HG03196 (cell line): Measurements from ENCODE around the gene UPB1.
"Not testable (repeated sequence)": the region's sequence is repeated elsewhere in the genome, so short reads cannot be mapped to it uniquely, and the experiment has no call there.

Experiments used
- ATAC-seq: cut with Tn5 transposase; IDR thresholded peaks from one replicate; pipeline ENCODE4 v1.9.1; 2021; ENCODE audit not compliant: unreplicated experiment

The UPB1 gene

DNA sequence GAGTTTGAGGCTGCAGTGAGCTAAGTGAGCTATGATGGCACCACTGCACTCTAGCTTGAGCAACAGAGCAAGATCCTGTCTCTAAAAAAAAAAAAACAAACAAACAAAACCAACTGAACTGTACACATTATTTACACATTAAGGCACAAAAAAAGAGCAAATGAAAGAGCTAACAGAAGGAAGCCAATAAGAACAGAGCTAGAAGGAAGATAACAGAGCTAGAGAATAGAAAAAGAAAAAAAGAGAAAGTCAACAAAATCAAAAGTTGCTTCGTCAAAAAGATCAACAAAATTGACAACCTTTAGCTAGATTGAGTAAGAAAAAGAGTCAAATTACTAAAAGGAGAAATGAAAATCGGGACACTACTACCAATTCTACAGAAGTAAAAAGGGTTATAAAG is 34.8 kb downstream of the UPB1 start:
- ATAC-seq, result no peak

DNA sequence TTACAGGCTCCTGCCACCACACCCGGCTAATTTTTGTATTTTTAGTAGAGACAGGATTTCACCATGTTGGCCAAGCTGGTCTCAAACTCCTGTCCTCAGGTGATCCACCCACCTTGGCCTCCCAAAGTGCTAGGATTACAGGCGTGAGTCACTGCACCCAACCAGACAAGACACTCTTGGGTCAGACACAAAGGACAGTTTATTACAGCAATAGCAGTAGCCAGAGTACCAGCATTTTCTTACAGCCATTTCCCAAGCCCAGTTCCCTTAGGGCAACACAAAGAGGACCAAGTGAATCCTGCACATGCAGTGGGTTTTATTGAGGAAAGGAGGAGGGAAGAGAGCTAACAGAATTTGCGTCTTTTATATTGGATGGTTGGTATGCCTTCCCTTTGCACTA is 35.8 kb downstream of the UPB1 start:
- not testable (repeated sequence) for ATAC-seq

DNA sequence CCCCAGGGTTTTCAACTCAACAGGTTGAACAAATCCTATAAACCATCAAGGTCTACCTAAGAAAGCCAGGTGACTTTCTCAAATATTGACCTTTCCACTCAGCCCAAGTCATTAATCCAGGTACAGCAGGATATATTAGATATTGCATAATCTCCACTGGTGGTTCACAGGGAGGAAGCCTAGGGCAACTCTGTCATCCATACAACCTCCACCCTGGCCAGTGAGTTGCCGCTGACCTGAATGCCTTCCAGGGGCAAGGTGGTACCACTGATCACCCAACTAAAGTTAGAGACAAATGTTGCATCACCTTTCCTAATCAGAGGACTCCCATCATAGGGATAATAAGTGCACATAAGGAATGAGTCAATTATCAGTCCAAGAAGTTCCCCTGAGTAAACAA is 36.9 kb downstream of the UPB1 start:
- ATAC-seq, result no peak

GRCh38 chr22:24535348-24535747 is 40.2 kb downstream of the UPB1 start:
- ATAC-seq, result no peak

DNA sequence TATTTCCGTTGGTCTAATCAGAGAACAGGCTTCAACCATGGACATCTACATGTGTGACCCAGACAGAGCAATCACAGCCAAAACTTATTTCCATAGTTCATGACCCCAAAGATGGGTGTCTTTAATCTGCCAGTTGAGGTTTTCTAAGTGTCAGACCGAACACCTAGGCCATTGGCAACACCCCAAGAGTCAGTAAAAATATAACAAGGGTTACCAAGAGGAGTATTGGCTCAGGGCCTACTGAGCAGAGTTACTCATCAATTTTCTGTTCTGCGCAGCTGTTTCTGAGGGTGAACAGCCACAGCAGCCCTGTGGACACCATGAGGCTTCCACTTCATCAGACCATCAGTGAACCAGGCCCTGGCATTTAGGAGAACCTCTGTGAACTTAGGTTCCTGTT is 41.0 kb downstream of the UPB1 start:
- ATAC-seq, result no peak

- ATAC-seq, result no peak
Observed at GRCh38 chr22:24540470-24540869, 45.3 kb downstream of the UPB1 start.

- no peak for ATAC-seq
Observed at GRCh38 chr22:24541681-24542515, 46.8 kb downstream of the UPB1 start.

DNA sequence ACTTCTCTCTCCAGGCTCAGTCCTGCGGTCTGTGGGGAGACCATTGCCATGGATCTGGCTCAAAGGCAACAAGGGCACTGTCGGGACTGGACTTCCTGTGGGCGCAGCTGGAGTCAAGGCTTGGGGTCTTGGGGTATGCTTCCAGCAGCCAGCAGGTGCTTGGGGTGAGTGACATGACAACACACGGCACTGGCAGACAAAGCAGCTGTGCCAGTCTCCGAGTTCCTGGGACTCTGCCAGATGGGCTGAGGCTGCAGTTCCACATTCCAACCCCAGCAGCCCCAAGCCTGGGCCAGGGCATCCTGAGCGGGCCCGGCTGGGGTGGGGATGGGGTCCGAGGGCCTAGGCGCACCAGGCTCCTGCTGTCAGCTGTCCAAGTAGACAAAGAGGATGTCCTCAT is 47.5 kb downstream of the UPB1 start:
- no peak for ATAC-seq

DNA sequence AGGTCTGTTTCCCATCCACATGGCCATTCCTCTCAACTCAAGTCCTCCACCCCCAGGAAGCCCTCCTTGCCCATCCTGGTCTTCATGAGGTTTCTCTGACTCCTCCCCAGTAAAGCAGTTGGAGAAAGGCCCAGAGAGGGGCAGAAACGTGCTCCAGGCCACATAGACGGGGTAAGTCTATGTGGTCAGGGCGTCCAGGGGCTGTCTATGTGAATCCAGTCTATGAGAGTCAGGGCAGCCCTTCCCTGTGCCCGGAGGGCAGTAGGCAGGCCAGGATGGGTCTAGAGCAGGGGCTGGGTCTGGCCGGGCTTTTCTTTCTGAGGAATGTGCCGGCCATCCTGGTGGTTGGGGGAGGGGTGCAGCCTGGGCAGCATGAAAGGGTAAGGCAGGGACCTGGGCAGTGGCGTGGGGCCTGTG is 48.1 kb downstream of the UPB1 start:
- no peak for ATAC-seq

- ATAC-seq, result no peak
Observed at GRCh38 chr22:24543679-24544243, 48.6 kb downstream of the UPB1 start.

DNA sequence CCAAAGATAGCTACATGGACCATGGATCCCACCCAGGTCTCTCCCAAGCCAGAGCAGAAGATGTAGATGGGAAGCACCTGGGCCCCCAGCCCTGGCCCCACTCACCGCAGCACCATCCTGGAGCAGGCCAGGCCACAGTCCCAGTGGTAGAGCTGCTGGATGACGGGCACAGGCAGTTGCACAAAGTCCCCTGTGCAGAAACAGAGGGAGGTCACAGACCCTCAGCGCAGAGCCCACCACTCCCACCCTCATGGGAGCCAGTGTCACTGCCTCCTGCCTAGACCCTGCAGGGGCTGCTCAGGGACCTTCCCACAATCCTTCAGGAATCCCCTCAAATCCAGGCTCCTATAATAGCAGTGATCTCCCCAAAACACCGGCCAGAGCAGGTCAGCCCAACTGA is 53.7 kb downstream of the UPB1 start:
- no peak for ATAC-seq

DNA sequence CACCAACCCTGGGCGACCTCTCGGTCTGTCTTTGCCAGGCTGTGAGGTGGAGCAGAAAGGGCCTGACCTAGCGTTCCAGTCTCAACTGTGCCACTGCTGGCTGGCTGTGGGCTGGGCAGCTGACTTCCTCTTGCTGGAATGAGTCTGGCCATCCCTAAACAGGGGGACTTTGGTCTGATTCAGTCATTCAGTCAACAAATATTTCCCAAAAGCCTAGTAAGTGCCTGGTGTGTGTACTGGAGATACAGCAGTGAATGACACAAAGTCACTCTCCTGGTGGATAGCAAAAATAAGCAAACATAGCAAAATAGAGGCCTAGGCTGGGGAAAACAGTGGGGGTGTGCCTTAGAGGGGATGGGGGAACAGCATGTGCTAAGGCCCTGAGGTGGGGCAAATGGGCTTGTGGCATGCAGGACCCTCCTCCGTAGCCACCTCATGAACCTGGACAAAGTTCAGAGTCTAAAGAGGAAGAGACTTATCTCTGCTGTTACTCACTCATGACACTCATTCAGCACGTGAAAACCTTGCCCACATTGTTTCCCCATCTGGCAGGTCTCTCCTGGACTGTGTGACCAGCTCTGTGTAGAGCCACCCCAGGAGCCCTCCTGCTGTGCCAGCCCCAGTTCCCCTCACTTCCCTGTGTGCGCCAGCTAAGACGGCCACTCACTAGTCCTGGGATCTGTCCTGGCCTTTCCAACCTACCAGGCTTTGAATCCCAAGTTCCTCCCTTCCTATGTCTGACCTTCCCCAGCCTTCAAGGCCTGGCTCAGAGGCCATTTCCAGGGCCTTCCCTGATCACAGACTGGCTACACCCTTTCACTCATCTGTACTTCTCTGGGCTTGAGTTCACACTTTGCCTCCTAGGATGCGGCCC is 55.1 kb downstream of the UPB1 start:
- ATAC-seq, result no peak

DNA sequence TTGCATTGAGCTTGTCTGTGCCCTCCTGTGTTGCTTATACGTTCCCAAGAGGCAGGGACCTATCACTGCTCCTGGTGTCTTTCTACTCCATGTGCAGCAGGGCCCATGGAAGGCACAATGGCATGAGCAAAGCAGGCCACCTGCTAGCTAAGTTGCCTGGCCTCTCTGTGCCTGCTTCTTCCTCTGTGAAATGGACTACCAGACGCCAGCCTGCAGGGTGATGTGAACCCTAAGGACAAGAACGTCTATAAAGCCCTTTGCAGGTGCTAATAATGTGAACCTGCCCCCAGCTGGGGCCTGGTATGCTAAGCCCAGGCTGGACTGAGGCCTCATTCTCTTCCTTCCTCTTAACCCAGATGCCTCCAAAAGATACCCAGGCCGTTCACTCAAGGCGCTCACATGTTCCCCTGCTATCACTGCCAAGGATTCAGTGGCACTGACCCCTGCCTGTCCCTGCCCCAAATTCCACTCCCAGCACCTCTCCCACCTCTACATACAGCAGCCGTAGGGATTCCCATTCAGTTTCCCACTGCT is 55.8 kb downstream of the UPB1 start:
- ATAC-seq, result no peak

DNA sequence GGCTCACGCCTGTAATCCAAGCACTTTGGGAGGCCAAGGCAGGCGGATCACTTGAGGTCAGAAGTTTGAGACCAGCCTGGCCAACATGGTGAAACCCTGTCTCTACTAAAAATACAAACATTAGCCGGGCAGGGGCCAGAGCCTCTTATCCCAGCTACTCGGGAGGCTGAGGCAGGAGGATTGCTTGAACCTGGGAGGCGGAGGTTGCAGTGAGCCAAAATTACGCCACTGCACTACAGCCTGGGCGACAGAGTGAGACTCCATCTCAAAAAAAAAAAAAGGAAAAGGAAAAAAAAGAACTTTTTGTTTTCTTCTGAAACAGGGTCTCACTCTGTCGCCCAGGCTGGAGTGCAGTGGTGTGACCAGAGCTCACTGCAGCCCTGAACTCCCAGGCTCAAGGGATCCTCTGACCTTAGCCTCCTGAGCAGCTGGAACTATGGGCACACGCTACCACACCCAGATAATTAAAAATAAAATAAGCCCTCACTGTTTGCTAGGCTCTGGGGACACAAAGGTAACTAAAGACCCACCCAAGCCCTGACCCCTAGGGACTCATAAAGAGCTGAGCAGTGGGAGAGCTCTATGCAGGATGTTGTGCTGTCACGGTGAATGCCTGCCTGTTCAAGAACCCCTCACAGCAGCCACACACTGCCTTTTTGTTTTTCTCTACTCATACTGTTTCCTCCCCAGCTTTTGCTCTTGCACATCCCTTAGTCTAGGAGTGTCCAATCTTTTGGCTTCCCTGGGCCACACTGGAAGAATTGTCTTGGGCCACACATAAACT is 57.6 kb downstream of the UPB1 start:
- not testable (repeated sequence) for ATAC-seq

DNA sequence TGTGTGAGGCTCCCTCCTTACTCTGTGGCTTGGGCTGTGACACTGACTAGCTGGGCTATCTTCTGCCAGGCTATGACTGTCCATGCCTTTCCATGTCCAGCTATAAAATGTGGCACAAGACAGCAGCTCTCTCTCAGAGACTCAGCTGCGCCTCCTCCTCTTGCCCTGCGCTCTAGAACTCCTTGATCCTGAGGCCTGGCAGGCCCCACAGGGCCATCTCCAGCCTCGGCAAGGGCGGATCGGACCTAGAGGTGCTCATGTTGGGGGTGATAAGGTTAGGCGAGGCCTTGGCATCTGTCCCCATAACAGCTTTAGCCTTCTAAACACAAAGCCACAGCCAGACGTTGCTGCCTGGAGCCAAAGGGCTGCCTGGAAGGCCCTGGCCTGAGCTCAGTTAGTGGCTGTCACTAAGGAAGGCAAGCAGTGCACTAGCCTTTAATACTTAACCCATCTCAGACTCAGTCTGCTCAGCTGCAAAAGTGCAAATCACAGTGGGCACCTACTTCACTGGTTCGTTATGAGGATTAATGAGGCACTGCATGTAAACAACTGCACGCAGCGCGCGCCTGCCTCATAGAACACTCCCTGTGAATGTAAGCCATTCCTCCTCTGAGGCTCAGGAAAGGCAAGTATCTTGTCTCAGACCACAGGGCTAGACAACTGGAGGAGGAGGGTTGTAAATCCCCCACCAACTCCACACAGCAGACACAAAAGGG is 58.6 kb downstream of the UPB1 start:
- no peak for ATAC-seq

DNA sequence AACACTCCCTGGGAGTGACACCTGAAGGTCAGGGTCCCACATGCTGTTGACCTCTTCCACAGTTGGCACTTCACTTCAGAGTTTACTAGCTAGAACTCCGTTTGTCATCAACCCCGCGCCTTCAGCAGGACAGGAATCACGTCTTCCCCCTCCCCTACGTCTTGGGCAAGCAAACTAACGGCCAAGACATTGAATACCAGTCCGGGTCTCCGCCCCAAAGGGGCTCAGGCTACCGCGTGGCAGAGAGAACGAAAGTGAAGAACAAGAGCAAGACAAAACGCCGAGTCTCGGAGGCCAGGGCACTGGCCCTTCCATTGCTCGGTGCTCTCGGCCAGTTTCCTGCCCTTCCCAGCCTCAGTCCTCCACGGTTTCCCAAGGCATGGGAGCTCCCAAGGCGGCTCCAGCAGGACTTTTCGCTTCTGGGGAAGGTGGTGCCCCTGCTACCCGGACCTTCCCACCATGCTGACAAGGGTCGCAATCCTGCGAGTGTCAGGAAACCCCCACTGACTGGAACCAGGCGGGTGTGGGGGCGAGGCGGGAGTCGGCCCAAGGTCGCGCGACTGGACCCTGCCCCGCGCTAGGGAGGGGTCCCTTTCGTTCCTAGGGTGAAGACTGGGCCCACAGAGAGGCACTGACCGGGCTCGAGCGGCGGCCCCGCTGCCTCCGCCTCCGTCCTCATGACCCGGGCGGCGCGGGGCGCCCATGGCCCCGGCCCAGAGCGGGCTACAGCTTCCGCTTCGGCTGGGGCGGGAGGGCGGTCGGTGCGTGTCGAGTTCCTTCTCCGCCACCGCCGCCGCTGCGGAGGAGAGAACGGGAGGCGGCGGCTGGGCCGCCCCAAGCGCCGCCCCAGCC is 59.4 kb downstream of the UPB1 start, which contains the start of gene GUCD1:
Gene GUCD1 (minus strand): TSS at position 826 of the 852 bp plus-strand sequence. CDS start 147 bp downstream, at position 679.
- peak; percentile 17 for ATAC-seq

- ATAC-seq, result peak; percentile 61
Observed at GRCh38 chr22:24555165-24556039, 60.3 kb downstream of the UPB1 start, which contains the start of gene SNRPD3. TSS of gene SNRPD3 (plus strand) at chr22:24555999. CDS start at chr22:24557675, 1,676 bp downstream.

- ATAC-seq, result no peak
Observed at GRCh38 chr22:24559471-24559870, 64.3 kb downstream of the UPB1 start.
